ENCODE results near the gene PSMC3.
A peak's percentile ranks its signal among the peaks of the same experiment; 100 is the strongest.

GRCh38 chr11:47434011-47434786 lies 8.0 kb upstream of the PSMC3 start:
- TF ChIP-seq CTCF (IDR thresholded peaks at IDR 0.05) (no peak), POLR2A (IDR thresholded peaks at IDR 0.05) (no peak), POLR2AphosphoS5 (IDR thresholded peaks at IDR 0.05) (peak in 1 of 3 donors; percentile 7), EP300 (IDR thresholded peaks at IDR 0.05) (no peak)

Data from stomach (tissue), 4 donors.